HepG2 (cell line): Measurements from ENCODE around the gene CD46. TPM values are rescaled to one million over a fixed set of nuclear protein-coding genes. Genes with fewer than 3 reads are reported as not detected.
A peak's percentile ranks its signal among the peaks of the same experiment; 100 is the strongest.

Experiments used
- DDIT3 ChIP-seq: sonication (generic); formaldehyde crosslinking; IDR thresholded peaks from 2 replicates; pipeline ENCODE4 v1.4.0; 2020; ENCODE audit warnings: mild to moderate bottlenecking, missing genetic modification reagents
- ETV6 ChIP-seq: sonication (generic); formaldehyde crosslinking; conservative IDR thresholded peaks from 2 replicates; pipeline ENCODE4 v1.4.0; 2020; ENCODE audit warnings: missing genetic modification reagents
- GTF2F1 ChIP-seq: fragments of 150-350 bp; IDR thresholded peaks from 2 replicates; pipeline ENCODE4 v1.6.1; 2014; ENCODE audit warnings: low read length
- KIAA2018 ChIP-seq: sonication (generic); formaldehyde crosslinking; IDR thresholded peaks from 2 replicates; pipeline ENCODE4 v1.5.0; 2020; ENCODE audit warnings: mild to moderate bottlenecking, missing genetic modification reagents, borderline replicate concordance
- KLF13 ChIP-seq: sonication (generic); formaldehyde crosslinking; IDR thresholded peaks from 2 replicates; pipeline ENCODE4 v1.4.0; 2020; ENCODE audit warnings: mild to moderate bottlenecking, missing genetic modification reagents
- MEIS2 ChIP-seq: sonication (generic); formaldehyde crosslinking; IDR thresholded peaks from 2 replicates; pipeline ENCODE4 v1.9.0; 2021; ENCODE audit warnings: mild to moderate bottlenecking, missing genetic modification reagents
- PTBP1 ChIP-seq: fragments of 200-400 bp; formaldehyde crosslinking; IDR thresholded peaks from 2 replicates; pipeline ENCODE4 v1.6.1; 2018; ENCODE audit warnings: low read length, low read depth; ENCODE audit not compliant: poor library complexity, severe bottlenecking
- SMARCE1 ChIP-seq: fragments of 450-650 bp; IDR thresholded peaks from 2 replicates; pipeline ENCODE4 v1.6.1; 2017; ENCODE audit warnings: borderline replicate concordance
- WIZ ChIP-seq: sonication (generic); formaldehyde crosslinking; IDR thresholded peaks from 2 replicates; pipeline ENCODE4 v1.5.1; 2020; ENCODE audit warnings: mild to moderate bottlenecking, missing genetic modification reagents
- ZC3H13 ChIP-seq: sonication (generic); formaldehyde crosslinking; IDR thresholded peaks from 2 replicates; pipeline ENCODE4 v1.8.1; 2023; ENCODE audit warnings: mild to moderate bottlenecking, missing genetic modification reagents, moderate library complexity
- ZFP1 ChIP-seq: IDR thresholded peaks from 2 replicates; pipeline ENCODE4 v1.6.1; 2016
- ZNF749 ChIP-seq: sonication (generic); formaldehyde crosslinking; IDR thresholded peaks from 2 replicates; pipeline ENCODE4 v1.8.0; 2022; ENCODE audit warnings: mild to moderate bottlenecking, missing genetic modification reagents, moderate library complexity, borderline replicate concordance
- ZSCAN31 ChIP-seq: sonication (generic); formaldehyde crosslinking; IDR thresholded peaks from 2 replicates; pipeline ENCODE4 v1.5.0; 2020; ENCODE audit warnings: low read depth, mild to moderate bottlenecking, missing genetic modification reagents
- ZZZ3 ChIP-seq: sonication (generic); formaldehyde crosslinking; IDR thresholded peaks from 2 replicates; pipeline ENCODE4 v1.4.0; 2020; ENCODE audit warnings: missing genetic modification reagents, mild to moderate bottlenecking, borderline replicate concordance
- polyA plus RNA-seq, 8 experiments: library from polyadenylated mRNA; depleted of rRNA in 3 of 8; stranded (reverse) in 7 of 8; unstranded in 1 of 8; fragments of >200 nt; fragmentation: Illumina TruSeq in 4 of 8; extraction: Trizol in 4 of 8; gene quantifications; 2 replicates each; pipeline versions ENCODE4 v1.2.1 to v1.2.3, GENCODE V29; 2011 to 2016; ENCODE audit warnings: low read depth in 4 of 8, missing spikeins in 1 of 8, mixed read lengths in 1 of 8; ENCODE audit not compliant: insufficient read depth in 1 of 8
- total RNA-seq, 5 experiments: library from RNA; depleted of rRNA; stranded (reverse); fragments of >200 nt; fragmentation: Illumina TruSeq; extraction: Trizol; gene quantifications; 2 replicates each; pipeline ENCODE4 v1.2.3, GENCODE V29; 2016; ENCODE audit warnings: low read depth in 1 of 5
- TF ChIP-seq, protein P1 (sequence below): sonication (generic); formaldehyde crosslinking; IDR thresholded peaks from 2 replicates; pipeline ENCODE4 v1.5.0; 2020; ENCODE audit warnings: missing genetic modification reagents
- TF ChIP-seq, protein P2 (sequence below): sonication (generic); formaldehyde crosslinking; IDR thresholded peaks from 2 replicates; pipeline ENCODE4 v1.8.0; 2022; ENCODE audit warnings: missing genetic modification reagents, mild to moderate bottlenecking, inconsistent platforms, borderline replicate concordance
- TF ChIP-seq, protein P3 (sequence below): sonication (generic); formaldehyde crosslinking; IDR thresholded peaks from 2 replicates; pipeline ENCODE4 v1.4.0; 2020; ENCODE audit warnings: missing genetic modification reagents

Gene CD46
- total and polyA plus RNA-seq, 2 of the 13 experiments (the other 11 are each of a cell fraction or from before 2014, with no cell fraction given): 130 to 277 TPM

GRCh38 chr1:207751790-207752455 is at the start of gene CD46 (continued):
- TF ChIP-seq MEIS2: no peak
- no peak for TF ChIP-seq KIAA2018 (CRISPR knock-in tag)
- TF ChIP-seq, protein P1, sequence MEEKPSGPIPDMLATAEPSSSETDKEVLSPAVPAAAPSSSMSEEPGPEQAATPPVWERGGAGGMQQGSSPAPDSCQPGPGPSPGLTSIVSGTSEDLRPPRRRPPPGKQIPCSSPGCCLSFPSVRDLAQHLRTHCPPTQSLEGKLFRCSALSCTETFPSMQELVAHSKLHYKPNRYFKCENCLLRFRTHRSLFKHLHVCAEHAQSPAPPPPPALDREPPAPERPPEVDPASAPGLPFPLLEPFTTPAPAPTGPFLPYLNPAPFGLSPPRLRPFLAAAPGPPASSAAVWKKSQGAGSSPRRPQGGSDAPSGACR (CRISPR knock-in tag): no peak
- TF ChIP-seq WIZ (CRISPR knock-in tag): 0 out of 2 replicates have a peak, but pooled peaks have one; percentile 28
- 0 out of 2 replicates have a peak, but pooled peaks have one; percentile 38 for TF ChIP-seq ZNF749 (CRISPR knock-in tag)
- no peak; the same call in 1 of the 2 replicates for TF ChIP-seq KLF13 (CRISPR knock-in tag)
- no peak for TF ChIP-seq ZZZ3
- 0 out of 2 replicates have a peak, but pooled peaks have one; percentile 16 for TF ChIP-seq ZFP1 (CRISPR knock-in tag)
- TF ChIP-seq ETV6 (CRISPR knock-in tag): no peak
- TF ChIP-seq PTBP1: no peak
- TF ChIP-seq DDIT3 (CRISPR knock-in tag): no peak
- TF ChIP-seq ZSCAN31 (CRISPR knock-in tag): peak; percentile 75; the same call in 1 of the 2 replicates
- TF ChIP-seq SMARCE1: no peak
- no peak for TF ChIP-seq GTF2F1
- TF ChIP-seq, protein P2, sequence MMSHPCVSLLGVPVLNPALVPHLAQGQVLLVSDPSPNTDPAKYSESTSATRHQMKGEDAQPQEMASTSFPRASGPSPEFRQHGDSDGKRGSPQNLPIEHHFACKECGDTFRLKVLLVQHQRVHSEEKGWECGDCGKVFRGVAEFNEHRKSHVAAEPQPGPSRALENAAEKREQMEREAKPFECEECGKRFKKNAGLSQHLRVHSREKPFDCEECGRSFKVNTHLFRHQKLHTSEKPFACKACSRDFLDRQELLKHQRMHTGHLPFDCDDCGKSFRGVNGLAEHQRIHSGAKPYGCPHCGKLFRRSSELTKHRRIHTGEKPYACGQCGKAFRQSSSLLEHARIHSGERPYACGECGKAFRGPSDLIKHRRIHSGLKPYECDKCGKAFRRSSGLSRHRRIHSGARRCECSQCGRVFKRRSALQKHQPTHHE (CRISPR knock-in tag): no peak
- TF ChIP-seq, protein P3, sequence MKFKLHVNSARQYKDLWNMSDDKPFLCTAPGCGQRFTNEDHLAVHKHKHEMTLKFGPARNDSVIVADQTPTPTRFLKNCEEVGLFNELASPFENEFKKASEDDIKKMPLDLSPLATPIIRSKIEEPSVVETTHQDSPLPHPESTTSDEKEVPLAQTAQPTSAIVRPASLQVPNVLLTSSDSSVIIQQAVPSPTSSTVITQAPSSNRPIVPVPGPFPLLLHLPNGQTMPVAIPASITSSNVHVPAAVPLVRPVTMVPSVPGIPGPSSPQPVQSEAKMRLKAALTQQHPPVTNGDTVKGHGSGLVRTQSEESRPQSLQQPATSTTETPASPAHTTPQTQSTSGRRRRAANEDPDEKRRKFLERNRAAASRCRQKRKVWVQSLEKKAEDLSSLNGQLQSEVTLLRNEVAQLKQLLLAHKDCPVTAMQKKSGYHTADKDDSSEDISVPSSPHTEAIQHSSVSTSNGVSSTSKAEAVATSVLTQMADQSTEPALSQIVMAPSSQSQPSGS (CRISPR knock-in tag): no peak
- no peak for TF ChIP-seq ZC3H13 (CRISPR knock-in tag)
